GM12872 (cell line): Measurements from ENCODE around the gene MAP3K12.

ENCODE experiments used
- CTCF ChIP-seq: IDR thresholded peaks from 3 replicates; pipeline ENCODE4 v1.5.1; 2011; ENCODE audit warnings: low read depth, mild to moderate bottlenecking, low read length, moderate library complexity; ENCODE audit not compliant: insufficient read depth

Gene MAP3K12

GRCh38 chr12:53499266-53500141, at the start of gene MAP3K12:
Gene MAP3K12 (minus strand): TSS chr12:53499458. CDS start chr12:53487391, 12,067 bp downstream.
- no peak for TF ChIP-seq CTCF

DNA sequence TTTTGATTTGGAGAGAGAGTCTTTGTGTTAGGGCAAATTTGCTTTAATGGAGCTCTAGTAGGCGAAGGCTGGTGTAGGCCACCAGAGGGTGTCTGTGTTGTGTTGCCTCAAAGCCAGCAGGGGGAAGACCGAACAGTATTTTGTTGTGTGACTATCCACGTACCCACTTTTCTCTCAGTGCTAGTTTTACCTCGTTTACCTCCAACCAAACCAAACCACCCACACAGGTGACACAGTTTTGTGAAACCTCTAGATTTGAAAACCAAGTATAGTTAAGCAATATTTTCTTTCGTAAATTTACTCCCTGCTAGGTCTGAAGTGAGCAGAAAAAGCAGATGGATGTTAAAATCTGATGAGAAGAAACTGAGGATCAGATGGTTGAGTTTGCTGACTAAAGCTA, 44.3 kb upstream of the MAP3K12 start:
- peak; percentile 94 for TF ChIP-seq CTCF

- TF ChIP-seq CTCF: no peak
Observed at GRCh38 chr12:53539526-53539925, 40.3 kb upstream of the MAP3K12 start.

DNA sequence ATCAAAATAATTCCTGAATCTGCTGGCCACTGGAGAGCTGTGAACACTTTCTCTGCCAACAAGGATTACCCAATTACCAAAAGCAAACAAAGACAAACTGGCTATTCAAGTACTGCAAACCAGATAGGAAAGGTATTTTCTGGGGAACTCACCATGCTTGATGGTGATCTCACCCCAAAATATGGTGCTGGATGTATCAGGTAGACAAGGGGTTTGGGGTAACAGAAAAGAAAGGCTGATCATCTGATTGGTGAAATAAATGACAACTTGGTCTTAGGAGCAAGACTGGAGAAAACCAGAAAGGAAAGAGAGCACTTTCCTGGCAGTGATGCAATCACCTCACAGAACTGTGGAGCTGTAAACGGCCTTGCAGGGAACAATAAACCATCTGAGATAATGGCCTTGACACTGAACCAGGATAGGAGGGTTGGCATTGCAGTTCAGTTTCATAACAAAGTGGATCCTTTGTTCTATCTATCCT, 39.0 kb upstream of the MAP3K12 start:
- no peak for TF ChIP-seq CTCF

GRCh38 chr12:53536962-53537361, 37.7 kb upstream of the MAP3K12 start:
- no peak for TF ChIP-seq CTCF

DNA sequence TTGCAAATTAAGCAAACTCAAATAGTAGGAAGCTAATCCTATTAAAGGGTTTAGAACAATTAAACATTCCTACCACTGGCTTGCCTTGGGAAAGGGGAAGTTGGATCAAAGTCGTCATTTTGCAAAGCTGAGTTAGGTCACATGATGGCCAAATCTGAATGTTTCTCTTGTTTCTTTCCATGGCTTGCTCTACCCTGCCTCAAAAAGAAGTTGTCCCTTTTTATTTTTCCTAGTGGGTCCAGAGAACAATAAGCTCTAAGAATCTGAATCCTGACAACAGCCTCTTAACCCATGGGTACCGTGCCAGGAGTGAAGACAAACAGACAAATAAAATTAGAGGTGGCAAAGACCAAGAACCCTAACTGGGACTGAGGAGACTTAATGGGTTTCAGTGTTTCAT, 34.2 kb upstream of the MAP3K12 start:
- TF ChIP-seq CTCF: no peak

DNA sequence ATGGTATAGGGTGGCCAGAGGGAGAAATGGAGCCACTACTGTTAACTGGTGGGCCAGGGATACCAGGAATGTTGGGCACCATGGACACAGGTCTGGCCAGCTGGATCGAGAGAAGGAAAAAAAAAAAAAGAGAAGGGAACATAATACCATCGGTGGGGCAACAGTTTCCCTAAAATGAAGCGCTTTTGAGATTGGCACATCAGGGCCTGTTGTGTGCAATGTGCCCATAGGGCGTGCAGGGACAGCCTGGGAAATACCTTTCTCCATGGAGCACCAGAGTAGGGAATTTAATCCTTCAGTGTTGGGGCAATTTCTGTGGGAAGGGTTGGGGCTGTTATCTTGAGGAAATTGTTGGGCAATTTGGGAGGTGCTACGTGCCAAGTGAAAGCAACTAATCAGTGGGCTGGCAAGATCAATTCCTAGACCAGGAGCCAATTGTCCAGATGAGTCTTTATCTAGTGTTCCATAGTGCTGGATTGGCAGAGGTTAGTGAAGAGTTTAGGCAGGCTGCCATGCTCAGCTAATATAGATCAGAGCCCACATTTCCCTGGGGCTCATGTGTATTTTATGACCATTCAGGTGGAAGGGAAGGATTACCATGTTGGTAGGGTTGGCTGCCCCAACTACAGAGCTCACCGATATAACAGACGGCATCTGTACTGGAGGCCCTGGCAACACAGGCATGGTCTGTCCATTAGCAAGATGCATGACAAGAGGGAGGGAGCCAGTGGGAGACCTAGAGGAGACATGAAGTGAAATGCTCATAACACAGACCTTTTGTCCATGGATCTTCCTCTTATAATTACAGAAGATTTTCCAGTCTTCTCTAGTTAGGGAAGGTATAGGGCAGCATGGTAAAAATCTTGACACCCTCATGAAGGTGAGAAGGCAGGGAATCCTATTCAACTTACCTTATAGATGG, 33.5 kb upstream of the MAP3K12 start:
- no peak for TF ChIP-seq CTCF
